GM19043 (cell line): Measurements from ENCODE around the gene STOML1.

Experiments
- ATAC-seq: cut with Tn5 transposase; IDR thresholded peaks from one replicate; pipeline ENCODE4 v1.9.1; 2021; ENCODE audit warnings: low read depth; ENCODE audit not compliant: unreplicated experiment

Gene STOML1

DNA sequence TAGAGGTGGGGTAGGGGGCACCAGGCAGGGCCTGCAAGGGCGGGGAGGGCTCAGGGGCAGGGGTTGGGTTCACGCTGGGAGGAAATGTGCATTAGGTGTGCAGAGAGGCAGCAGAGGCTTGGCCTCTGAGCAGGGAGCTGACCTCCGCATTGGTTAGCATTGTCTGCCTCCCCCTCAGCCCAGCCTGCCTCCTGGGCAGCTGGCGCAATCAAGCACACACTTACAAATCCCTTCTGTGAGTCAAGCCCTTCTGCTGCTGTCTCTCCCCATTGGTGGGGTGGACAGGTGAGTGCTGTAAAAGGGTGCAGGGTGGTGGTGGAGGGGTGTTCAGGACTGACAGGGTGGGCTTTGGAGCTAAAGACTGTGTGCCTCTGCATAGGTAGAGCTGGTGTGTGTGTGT lies 56.5 kb downstream of the STOML1 start:
- ATAC-seq: no peak

DNA sequence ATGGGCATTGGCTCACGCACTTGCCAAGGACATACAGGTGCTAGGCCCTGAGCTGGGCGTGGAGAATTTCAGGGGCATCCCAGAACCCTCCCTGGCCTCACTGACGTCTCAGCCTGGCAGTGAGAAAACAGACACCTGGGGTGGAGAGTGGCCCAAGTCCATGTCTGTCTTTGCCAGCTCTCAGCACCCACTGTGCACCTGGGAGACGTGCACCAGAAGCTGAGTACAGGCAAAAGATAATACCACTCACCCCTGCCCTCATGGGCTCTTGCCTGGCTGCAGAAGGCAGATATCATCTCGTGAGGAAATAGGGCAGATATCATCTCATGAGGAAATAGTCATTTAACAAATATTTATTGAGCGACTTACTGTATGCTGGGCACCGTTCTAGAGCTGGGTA lies 57.8 kb downstream of the STOML1 start:
- ATAC-seq: no peak

- no peak for ATAC-seq
Observed at GRCh38 chr15:73932381-73933191, 59.5 kb downstream of the STOML1 start.

DNA sequence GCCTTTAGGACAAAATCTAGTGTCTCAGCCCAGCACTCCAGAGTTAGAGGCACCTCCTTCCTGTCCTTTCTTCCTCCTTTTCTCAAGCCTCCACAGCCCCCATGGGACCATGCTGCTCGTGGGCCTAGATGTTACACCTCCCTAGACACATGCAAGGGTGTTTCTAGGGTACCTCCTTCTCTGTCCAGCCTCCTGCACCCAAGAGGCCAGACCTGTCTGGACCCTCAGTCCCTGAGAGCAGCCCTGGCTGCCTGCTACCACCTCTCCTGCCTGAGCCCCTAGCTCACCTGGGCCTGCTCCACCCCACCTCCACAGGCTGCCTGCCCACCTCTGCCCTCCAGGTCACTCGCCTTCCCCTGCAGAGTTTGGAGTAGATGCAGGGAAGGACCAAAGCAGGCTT lies 60.7 kb downstream of the STOML1 start:
- ATAC-seq: no peak

DNA sequence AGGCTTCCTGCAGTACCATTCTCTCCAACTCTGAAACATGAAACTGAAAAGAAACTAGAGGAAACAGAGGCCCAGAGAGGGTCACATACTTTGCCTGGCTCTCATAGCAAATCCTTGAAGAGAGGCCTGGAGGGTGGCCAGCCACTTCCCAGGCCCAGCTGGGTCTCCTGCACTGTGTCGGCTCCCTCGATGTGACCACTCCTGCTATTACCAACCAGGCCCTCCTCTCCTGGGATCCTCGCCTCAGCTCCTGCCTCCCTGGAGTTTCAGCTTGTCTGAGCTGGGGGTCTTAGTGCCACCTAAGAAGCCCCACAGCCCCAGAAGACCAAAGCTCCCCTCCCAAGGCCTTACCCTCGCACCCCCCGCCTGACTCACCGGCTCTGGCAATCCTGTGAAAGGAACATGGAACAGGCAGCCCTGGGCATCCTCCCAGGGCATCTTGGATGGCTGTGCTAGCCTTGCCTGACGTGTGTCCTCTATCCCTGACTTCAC lies 61.3 kb downstream of the STOML1 start:
- ATAC-seq: no peak

DNA sequence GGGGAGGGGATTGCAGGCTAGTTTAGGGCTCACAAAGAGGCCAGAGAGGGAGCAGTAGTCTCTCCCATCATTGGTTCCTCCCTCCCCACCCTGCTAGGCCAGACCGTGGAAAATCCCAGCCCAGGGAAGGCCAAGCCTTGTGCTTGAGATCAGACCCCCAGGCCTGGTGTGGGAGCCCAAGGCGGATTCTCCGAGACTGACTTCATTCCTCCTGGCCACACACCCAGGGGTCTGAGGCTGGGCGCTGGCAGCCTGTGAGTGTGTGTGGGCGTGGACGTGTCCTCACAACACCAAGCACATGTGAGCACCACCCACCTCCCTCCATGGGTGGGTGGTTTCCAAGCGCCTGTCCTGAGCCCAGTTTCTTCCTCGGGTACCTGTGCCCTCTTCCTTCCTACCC lies 61.7 kb downstream of the STOML1 start:
- no peak for ATAC-seq

DNA sequence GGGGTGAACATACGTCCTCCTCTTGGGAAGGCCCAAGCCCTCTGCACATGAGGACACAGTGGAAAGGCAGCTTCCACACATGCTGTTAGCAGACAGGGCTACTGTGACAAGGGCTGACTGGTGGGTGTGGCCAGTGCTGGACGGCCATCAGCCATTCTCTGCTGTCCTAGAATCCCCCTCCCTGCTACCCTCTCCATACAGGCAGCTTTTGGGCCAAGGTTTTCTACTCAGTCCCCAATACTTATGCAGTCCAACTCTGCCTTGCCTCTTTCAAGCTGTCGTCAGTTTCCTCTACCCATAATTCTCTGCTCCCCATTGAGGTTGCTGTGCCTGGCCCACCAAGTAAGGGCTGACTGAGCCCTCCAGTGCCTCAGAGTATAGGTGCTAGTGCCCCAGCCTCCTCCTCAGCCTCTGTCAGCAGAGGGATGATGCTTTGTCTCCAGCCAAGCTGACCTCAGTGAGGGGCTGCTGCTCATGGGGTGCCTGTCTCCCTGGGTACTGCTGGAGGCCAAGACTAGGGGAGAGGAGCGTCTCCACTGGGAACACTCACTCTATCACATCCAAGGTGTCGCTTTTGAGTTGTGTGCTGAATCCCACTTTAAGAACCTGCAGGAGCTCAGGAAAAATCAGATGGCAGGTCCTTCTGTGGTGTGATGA lies 63.0 kb downstream of the STOML1 start:
- no peak for ATAC-seq
